CD4-positive, alpha-beta memory T cell (primary cell): ENCODE measurements around the gene OLFML2A. TPM values are rescaled to one million over a fixed set of nuclear protein-coding genes. Genes with fewer than 3 reads are reported as not detected.

ENCODE experiments used
- CTCF ChIA-PET: fragments of 350-600 bp; sonication (Branson Sonifier 250); formaldehyde crosslinking; loops from one replicate; lab custom pipeline; 2021; ENCODE audit warnings: inconsistent platforms; ENCODE audit not compliant: partially characterized antibody; lab: Charles Lee
- POLR2A ChIA-PET: fragments of 350-600 bp; sonication (Branson Sonifier 250); formaldehyde crosslinking; loops from one replicate; lab custom pipeline; 2021; ENCODE audit not compliant: partially characterized antibody; lab: Charles Lee
- DNase-seq, 5 donors: peaks; one replicate each; pipeline versions ENCODE4 v3.0.0 to v3.0.0-alpha.2; 2020 to 2022; ENCODE audit warnings: mixed read lengths in 1 of 5
- H3K27ac ChIP-seq: one replicate; pipeline ENCODE4 v1.7.0; 2013; ENCODE audit warnings: low read depth, low read length
- H3K27me3 ChIP-seq: 2 replicates; pipeline ENCODE4 v1.7.0; 2013; ENCODE audit warnings: mild to moderate bottlenecking, low read length, moderate library complexity; ENCODE audit not compliant: insufficient read depth
- H3K36me3 ChIP-seq: 2 replicates; pipeline ENCODE4 v1.7.0; 2013; ENCODE audit warnings: mild to moderate bottlenecking, low read length, moderate library complexity; ENCODE audit not compliant: insufficient read depth
- H3K4me1 ChIP-seq: 2 replicates; pipeline ENCODE4 v1.7.0; 2013; ENCODE audit warnings: mild to moderate bottlenecking, low read length, moderate library complexity; ENCODE audit not compliant: insufficient read depth
- H3K4me3 ChIP-seq, 2 donors: one replicate each; pipeline ENCODE4 v1.7.0; 2013; ENCODE audit warnings: low read length in 2 of 2, mild to moderate bottlenecking in 1 of 2
- H3K9me3 ChIP-seq, 2 donors: one replicate each; pipeline ENCODE4 v1.7.0; 2013; ENCODE audit warnings: low read length in 2 of 2, control low read depth in 1 of 2; ENCODE audit not compliant: control insufficient read depth in 1 of 2
- H3K27ac Mint-ChIP-seq, 7 donors: one replicate each; pipeline ENCODE4 v1.8.0; 2020 to 2021; ENCODE audit warnings: mixed read lengths in 7 of 7, mild to moderate bottlenecking in 6 of 7, inconsistent platforms in 3 of 7, moderate library complexity in 3 of 7
- H3K27me3 Mint-ChIP-seq, 2 donors: one replicate each; pipeline ENCODE4 v1.8.0; 2020 to 2021; ENCODE audit warnings: mixed read lengths in 2 of 2
- H3K36me3 Mint-ChIP-seq, 2 donors: one replicate each; pipeline ENCODE4 v1.8.0; 2020 to 2021; ENCODE audit warnings: mixed read lengths in 2 of 2, inconsistent platforms in 1 of 2, mild to moderate bottlenecking in 1 of 2
- H3K4me1 Mint-ChIP-seq, 4 donors: one replicate each; pipeline ENCODE4 v1.8.0; 2020 to 2021; ENCODE audit warnings: mixed read lengths in 4 of 4, mild to moderate bottlenecking in 1 of 4
- H3K4me3 Mint-ChIP-seq, 8 donors: one replicate each; pipeline ENCODE4 v1.8.0; 2020 to 2021; ENCODE audit warnings: mixed read lengths in 8 of 8, mild to moderate bottlenecking in 7 of 8, moderate library complexity in 6 of 8, inconsistent platforms in 3 of 8
- H3K9me3 Mint-ChIP-seq, 8 donors: one replicate each; pipeline ENCODE4 v1.8.0; 2020 to 2021; ENCODE audit warnings: mixed read lengths in 8 of 8, mild to moderate bottlenecking in 5 of 8, inconsistent platforms in 3 of 8, moderate library complexity in 1 of 8
- intact Hi-C: fragments of 100-400 bp; cut with micrococcal nuclease; formaldehyde crosslinking; loops from one replicate; pipeline ENCODE4 v1.15.1; 2023
- polyA plus RNA-seq, 2 donors: library from polyadenylated mRNA; unstranded; fragments of 300-500 nt; fragmentation: Illumina TruSeq; gene quantifications; one replicate each; pipeline ENCODE4 v1.2.3, GENCODE V29; 2021
- total RNA-seq, 2 experiments: library from RNA; stranded (reverse); gene quantifications; one replicate each; pipeline ENCODE4 v1.2.3, GENCODE V29; 2021

OLFML2A gene
- total and polyA plus RNA-seq, 4 experiments from 2014 or later, result not detected

- intact Hi-C loops, result no loop called here
- H3K4me3 ChIP-seq, result no peak overlapping the region
Measured at GRCh38 chr9:124855566-124855943, 78.6 kb downstream of the OLFML2A start.

GRCh38 chr9:124855944-124856765 is 79.2 kb downstream of the OLFML2A start:
- intact Hi-C loops, result no loop called here
- peak in 1 of 5 donors; percentile 23 for DNase-seq
- H3K36me3 Mint-ChIP-seq, result peaks cover 19 to 42% of the 10 kb centered on the region in 2 donors
- Histone ChIP-seq H3K36me3 (peaks cover 44% of the 10 kb centered on the region), H3K4me3 (no peak overlapping the region), H3K9me3 (no peaks in the 10 kb centered on the region), H3K27ac (no peak overlapping the region), H3K27me3 (no peaks in the 10 kb centered on the region), H3K4me1 (peaks cover 35% of the 10 kb centered on the region)
- CTCF ChIA-PET, result interaction anchor here (1.1 to 10.5 kb wide), 8 partner anchors 9 to 271 kb away, joined by 3 to 230 read pairs (median 4); partner anchors contain the start of genes NR6A1 and OLFML2A
- POLR2A ChIA-PET, result interaction anchor here (0.7 to 7.2 kb wide), 5 partner anchors 11 to 93 kb away, joined by 3 to 74 read pairs (median 4); partner anchors contain the start of genes GOLGA1 and NR6A1
- H3K4me1 Mint-ChIP-seq, result peaks cover 19 to 40% (median 25%) of the 10 kb centered on the region in 4 donors
- H3K9me3 Mint-ChIP-seq, result peaks cover 0 to 2% (median 0%) of the 10 kb centered on the region in 8 donors
- peak overlapping the region in 2 of 7 donors; percentile 15 to 62 for H3K27ac Mint-ChIP-seq
- peaks cover 0 to 1% of the 10 kb centered on the region in 2 donors for H3K27me3 Mint-ChIP-seq
- no peak overlapping the region for H3K4me3 Mint-ChIP-seq

More at GRCh38 chr9:124855566-124855943, 78.6 kb downstream of the OLFML2A start:
- Mint-ChIP-seq H3K4me3 (no peak overlapping the region), H3K36me3 (peaks cover 17 to 37% of the 10 kb centered on the region in 2 donors), H3K27ac (peak overlapping the region in 2 of 7 donors; percentile 17 to 57), H3K4me1 (peaks cover 16 to 35% (median 20%) of the 10 kb centered on the region in 4 donors), H3K9me3 (peaks cover 0 to 2% (median 0%) of the 10 kb centered on the region in 8 donors), H3K27me3 (peaks cover 0 to 1% of the 10 kb centered on the region in 2 donors)
- no peak for DNase-seq
- Histone ChIP-seq H3K36me3 (peaks cover 38% of the 10 kb centered on the region), H3K9me3 (no peaks in the 10 kb centered on the region), H3K27ac (no peak overlapping the region), H3K4me1 (peaks cover 29% of the 10 kb centered on the region), H3K27me3 (no peaks in the 10 kb centered on the region)
- POLR2A ChIA-PET, result interaction anchor here (1.4 to 3.2 kb wide), 3 partner anchors 14 to 84 kb away, joined by 3 to 15 read pairs (median 4); partner anchors contain the start of gene NR6A1
- CTCF ChIA-PET, result interaction anchor here (1.1 to 10.5 kb wide), 7 partner anchors 8 to 272 kb away, joined by 3 to 230 read pairs (median 5); partner anchors contain the start of genes NR6A1 and OLFML2A

GRCh38 chr9:124857533-124858162 is 80.7 kb downstream of the OLFML2A start:
- Mint-ChIP-seq H3K36me3 (peaks cover 21 to 47% of the 10 kb centered on the region in 2 donors), H3K27ac (peak overlapping the region in 2 of 7 donors; percentile 36 to 62), H3K4me1 (peaks cover 21 to 44% (median 30%) of the 10 kb centered on the region in 4 donors), H3K27me3 (peaks cover 0 to under 1% of the 10 kb centered on the region in 2 donors), H3K9me3 (peaks cover 0 to 2% (median 0%) of the 10 kb centered on the region in 8 donors), H3K4me3 (no peak overlapping the region)
- H3K36me3 ChIP-seq, result peaks cover 45% of the 10 kb centered on the region
- H3K9me3 ChIP-seq, result no peaks in the 10 kb centered on the region
- POLR2A ChIA-PET, result interaction anchor here (7.2 kb wide), 1 partner anchor 14 kb away, joined by 74 read pairs; no protein-coding TSS in a partner anchor
- H3K27me3 ChIP-seq, result no peaks in the 10 kb centered on the region
- DNase-seq, result peak in 1 of 5 donors; percentile 30
- peaks cover 34% of the 10 kb centered on the region for H3K4me1 ChIP-seq
- no peak overlapping the region for H3K27ac ChIP-seq
- CTCF ChIA-PET, result interaction anchor here (1.2 to 10.5 kb wide), 3 partner anchors 10 to 83 kb away, joined by 4 to 230 read pairs (median 56); partner anchors contain the start of genes NR6A1 and OLFML2A
- intact Hi-C loops, result no loop called here
- no peak overlapping the region for H3K4me3 ChIP-seq

GRCh38 chr9:124858330-124859046 is 81.6 kb downstream of the OLFML2A start:
- Histone ChIP-seq H3K9me3 (no peaks in the 10 kb centered on the region), H3K27me3 (no peaks in the 10 kb centered on the region), H3K4me3 (no peak overlapping the region), H3K4me1 (peaks cover 27% of the 10 kb centered on the region), H3K36me3 (peaks cover 45% of the 10 kb centered on the region), H3K27ac (no peak overlapping the region)
- ChIA-PET POLR2A (interaction anchor here (7.2 kb wide), 1 partner anchor 13 kb away, joined by 74 read pairs; no protein-coding TSS in a partner anchor), CTCF (interaction anchor here (10.5 kb wide), 1 partner anchor 84 kb away, joined by 230 read pairs; the partner anchor contains the start of genes NR6A1 and OLFML2A)
- H3K36me3 Mint-ChIP-seq, result peaks cover 21 to 47% of the 10 kb centered on the region in 2 donors
- H3K4me1 Mint-ChIP-seq, result peaks cover 20 to 39% (median 28%) of the 10 kb centered on the region in 4 donors
- H3K9me3 Mint-ChIP-seq, result peaks cover 0 to 2% (median 0%) of the 10 kb centered on the region in 8 donors
- peak in 1 of 5 donors; percentile 24 for DNase-seq
- intact Hi-C loops, result no loop called here
- peak overlapping the region in 2 of 7 donors; percentile 17 to 42 for H3K27ac Mint-ChIP-seq
- no peak overlapping the region for H3K4me3 Mint-ChIP-seq
- H3K27me3 Mint-ChIP-seq, result no peaks in the 10 kb centered on the region

GRCh38 chr9:124859803-124860581 is 83.1 kb downstream of the OLFML2A start:
- Mint-ChIP-seq H3K27me3 (no peaks in the 10 kb centered on the region), H3K4me3 (peak overlapping the region; percentile 71 to 100 (median 96)), H3K4me1 (peaks cover 20 to 43% (median 29%) of the 10 kb centered on the region in 4 donors), H3K9me3 (no peaks in the 10 kb centered on the region), H3K27ac (peak overlapping the region; percentile 57 to 99 (median 92)), H3K36me3 (peaks cover 21 to 47% of the 10 kb centered on the region in 2 donors)
- Histone ChIP-seq H3K9me3 (no peaks in the 10 kb centered on the region), H3K4me3 (peak overlapping the region in 1 of 2 donors; percentile 78), H3K36me3 (peaks cover 45% of the 10 kb centered on the region), H3K4me1 (peaks cover 26% of the 10 kb centered on the region), H3K27me3 (no peaks in the 10 kb centered on the region), H3K27ac (peak overlapping the region; percentile 95)
- CTCF ChIA-PET, result interaction anchor here (0.8 to 10.5 kb wide), 7 partner anchors 7 to 283 kb away, joined by 3 to 230 read pairs (median 11); partner anchors contain the start of genes NR6A1, OLFML2A, SCAI and WDR38
- DNase-seq, result no peak
- POLR2A ChIA-PET, result interaction anchor here (0.6 to 7.2 kb wide), 8 partner anchors 11 to 89 kb away, joined by 3 to 74 read pairs (median 4); partner anchors contain the start of gene NR6A1
- intact Hi-C loops, result loop anchor here (2.0 kb wide), 1 partner anchor 329 kb away; the partner anchor contains the start of gene PPP6C
